Transverse colon (tissue), 4 donors: ENCODE measurements around the gene CASKIN2.

Source experiments
- CTCF ChIP-seq, 5 experiments: fragments of 200-600 bp in 3 of 5; fragments of 450-650 bp in 2 of 5; sonication (generic) in 3 of 5; IDR thresholded peaks; 1 replicate in 2 of 5; 2 replicates in 3 of 5; pipeline ENCODE4 v1.5.1; 2016 to 2017; ENCODE audit warnings: antibody characterized with exemption in 5 of 5, inconsistent platforms in 3 of 5, mild to moderate bottlenecking in 2 of 5, moderate library complexity in 1 of 5
- POLR2A ChIP-seq: fragments of 450-650 bp; IDR thresholded peaks from one replicate; pipeline ENCODE4 v1.6.1; 2016; ENCODE audit warnings: antibody characterized with exemption, mild to moderate bottlenecking, moderate library complexity
- POLR2AphosphoS5 ChIP-seq, 3 donors: sonication (generic); formaldehyde crosslinking; IDR thresholded peaks; one replicate each; pipeline ENCODE4 v1.6.1; 2016; ENCODE audit warnings: antibody characterized with exemption in 3 of 3

- TF ChIP-seq CTCF (IDR thresholded peaks at IDR 0.05), result no peak
- TF ChIP-seq POLR2AphosphoS5 (IDR thresholded peaks at IDR 0.05), result no peak
- no peak for TF ChIP-seq POLR2A
Observed at GRCh38 chr17:75485688-75486087, 29.6 kb downstream of the CASKIN2 start.
